Measurements from ENCODE around the gene LAT.
"Not testable (repeated sequence)": the region's sequence is repeated elsewhere in the genome, so short reads cannot be mapped to it uniquely, and the experiment has no call there.

Gene LAT

DNA sequence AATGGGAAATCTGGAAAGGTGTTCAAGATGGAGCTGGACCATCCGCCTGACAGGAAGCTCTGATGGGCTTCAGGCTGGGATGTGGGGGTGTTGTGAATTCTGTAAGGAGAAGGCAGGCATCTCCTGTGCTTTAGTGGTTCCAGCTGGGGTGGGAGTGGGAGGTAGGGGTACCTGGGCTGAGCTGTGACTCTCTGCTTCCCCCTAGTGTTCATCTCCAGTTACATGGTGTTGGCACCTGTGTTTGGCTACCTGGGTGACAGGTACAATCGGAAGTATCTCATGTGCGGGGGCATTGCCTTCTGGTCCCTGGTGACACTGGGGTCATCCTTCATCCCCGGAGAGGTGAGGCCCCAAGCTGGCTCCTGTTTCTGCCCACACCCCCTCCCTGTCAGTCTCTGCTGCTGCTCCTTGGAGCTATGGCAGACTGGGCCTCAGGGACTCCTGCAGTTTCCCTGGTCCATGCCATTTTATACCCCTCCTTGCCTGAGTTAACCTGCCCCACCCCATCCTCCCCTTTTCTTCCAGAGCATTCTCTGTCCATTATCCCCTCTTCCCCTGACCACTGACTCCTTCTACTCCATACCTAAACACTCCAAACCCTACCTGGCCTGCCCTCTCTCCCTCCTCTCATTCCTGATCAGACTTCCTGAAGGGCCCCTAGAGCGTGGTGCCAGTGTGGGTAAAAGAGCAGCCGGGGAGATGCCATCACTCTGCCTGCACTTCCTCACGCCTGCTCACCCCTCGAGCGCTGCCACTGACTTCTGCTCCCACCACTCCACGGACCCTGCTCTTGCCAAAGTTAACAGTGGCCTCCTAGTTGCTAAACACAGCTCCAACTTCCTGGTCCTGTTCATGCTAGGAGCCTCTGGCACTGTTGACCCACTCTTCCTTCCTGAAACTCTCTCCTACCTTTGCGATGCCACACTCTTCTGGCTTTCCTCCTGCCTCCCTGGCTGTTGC, 6.9 kb upstream of the LAT start:
- DNase-seq, result no peak

DNA sequence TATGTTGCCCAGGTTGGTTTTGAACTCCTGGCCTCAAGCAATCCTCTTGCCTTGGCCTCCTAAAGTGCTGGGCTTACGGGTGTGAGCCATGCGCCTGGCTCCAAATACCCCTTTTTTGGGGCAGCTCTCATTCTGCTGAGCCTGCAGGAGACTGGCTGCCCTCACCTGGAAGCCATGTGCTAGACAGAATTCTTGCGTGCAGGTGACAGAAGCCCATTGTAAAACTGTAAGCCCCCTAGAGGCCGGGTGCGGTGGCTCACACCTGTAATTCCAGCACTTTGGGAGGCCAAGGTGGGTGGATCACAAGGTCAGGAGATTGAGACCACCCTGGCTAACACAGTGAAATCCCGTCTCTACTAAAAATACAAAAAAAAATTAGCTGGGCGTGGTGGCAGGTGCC, 4.5 kb upstream of the LAT start:
- DNase-seq, result not testable (repeated sequence)

DNA sequence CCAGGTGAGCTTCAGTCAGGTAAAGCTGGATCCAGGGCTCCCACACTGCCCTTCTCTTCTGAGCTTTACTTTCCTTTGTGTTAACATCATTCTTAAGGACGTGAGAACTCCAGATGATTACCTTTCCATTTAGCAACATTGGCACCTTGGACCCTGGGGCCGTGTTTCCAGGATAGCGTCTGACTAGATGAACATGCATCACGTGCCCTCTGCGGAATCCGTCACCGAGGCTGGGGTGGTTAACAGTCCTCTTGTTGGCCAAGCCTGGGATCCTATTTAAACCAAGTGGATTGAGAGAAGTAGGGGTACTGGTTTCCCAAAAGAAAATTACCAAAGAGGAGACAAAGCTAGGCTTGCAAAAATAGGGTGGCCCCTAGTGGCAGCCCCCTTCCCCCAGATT, 3.9 kb upstream of the LAT start:
- DNase-seq, result no peak

DNA sequence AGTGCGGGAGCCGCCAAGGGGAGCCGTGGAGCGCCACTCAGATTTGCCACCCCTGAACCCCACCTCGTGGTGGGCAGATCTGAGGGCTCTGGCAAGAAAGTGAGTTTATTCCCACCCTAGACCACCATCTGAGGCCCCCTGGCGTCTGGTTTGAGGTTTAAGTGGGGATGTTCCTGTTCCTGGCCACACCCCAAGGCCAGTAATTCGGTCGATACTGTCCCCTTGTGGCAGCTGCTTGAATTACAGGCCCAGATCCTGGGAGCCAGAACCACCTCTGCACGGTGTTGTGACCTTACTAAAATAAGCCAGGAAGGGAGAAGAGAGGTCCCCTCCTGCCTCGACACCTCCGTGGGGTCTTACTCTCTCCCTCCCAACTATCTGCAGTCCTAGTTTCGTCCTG, 3.3 kb upstream of the LAT start:
- peak in 1 of 5 experiments; percentile 35 for DNase-seq

DNA sequence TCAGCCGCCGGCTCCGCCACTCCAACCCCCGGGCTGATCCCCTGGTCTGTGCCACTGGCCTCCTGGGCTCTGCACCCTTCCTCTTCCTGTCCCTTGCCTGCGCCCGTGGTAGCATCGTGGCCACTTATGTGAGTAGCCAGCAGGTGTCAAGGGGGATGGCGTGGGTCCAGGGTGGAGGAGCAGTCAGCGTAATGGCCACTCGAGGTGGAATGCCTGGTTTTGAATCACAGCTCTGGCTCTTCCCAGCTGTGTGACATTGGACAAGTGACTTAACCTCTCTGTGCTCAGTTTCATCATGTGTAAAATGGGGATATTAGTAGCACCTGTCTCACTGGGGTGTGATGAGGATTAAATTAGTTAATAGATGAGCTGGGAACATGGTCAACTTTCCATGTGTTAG, 2.4 kb upstream of the LAT start:
- no peak for DNase-seq

DNA sequence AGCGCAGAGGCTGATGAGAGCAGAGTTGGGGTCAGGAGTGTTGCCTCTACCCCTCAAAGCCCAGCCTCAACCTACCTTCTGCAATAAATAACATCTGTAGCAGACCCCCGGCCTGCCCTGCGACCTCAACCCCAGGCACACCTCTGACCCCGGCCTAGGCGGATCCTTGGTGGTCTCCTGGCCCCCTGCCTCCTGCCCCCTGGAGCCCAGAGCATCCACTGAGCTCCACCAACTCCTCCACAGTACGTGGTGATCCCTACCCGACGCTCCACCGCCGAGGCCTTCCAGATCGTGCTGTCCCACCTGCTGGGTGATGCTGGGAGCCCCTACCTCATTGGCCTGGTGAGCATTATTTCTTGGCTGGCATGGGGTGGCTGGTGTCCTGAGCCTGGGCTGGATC, 1.9 kb upstream of the LAT start:
- no peak for DNase-seq

DNA sequence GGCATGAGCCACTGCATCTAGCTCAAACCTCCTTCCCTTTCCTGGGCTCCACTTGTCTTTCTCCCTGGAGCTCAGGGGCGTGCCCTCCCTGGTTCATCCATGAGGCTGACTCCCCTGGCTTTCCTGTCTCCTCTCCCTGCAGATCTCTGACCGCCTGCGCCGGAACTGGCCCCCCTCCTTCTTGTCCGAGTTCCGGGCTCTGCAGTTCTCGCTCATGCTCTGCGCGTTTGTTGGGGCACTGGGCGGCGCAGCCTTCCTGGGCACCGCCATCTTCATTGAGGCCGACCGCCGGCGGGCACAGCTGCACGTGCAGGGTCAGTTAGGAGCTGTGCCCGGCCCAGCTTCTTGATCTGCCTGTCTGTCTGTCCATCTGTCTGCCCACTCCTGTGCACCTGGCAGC, 1.2 kb upstream of the LAT start:
- no peak for DNase-seq

DNA sequence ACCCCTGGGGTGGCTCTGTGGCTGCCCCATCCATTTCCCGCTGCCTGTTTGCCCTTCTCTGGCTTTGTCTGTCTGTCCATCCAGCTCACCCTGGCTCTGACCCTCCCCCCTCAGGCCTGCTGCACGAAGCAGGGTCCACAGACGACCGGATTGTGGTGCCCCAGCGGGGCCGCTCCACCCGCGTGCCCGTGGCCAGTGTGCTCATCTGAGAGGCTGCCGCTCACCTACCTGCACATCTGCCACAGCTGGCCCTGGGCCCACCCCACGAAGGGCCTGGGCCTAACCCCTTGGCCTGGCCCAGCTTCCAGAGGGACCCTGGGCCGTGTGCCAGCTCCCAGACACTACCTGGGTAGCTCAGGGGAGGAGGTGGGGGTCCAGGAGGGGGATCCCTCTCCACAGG, 761 bp upstream of the LAT start:
- DNase-seq, result no peak

DNA sequence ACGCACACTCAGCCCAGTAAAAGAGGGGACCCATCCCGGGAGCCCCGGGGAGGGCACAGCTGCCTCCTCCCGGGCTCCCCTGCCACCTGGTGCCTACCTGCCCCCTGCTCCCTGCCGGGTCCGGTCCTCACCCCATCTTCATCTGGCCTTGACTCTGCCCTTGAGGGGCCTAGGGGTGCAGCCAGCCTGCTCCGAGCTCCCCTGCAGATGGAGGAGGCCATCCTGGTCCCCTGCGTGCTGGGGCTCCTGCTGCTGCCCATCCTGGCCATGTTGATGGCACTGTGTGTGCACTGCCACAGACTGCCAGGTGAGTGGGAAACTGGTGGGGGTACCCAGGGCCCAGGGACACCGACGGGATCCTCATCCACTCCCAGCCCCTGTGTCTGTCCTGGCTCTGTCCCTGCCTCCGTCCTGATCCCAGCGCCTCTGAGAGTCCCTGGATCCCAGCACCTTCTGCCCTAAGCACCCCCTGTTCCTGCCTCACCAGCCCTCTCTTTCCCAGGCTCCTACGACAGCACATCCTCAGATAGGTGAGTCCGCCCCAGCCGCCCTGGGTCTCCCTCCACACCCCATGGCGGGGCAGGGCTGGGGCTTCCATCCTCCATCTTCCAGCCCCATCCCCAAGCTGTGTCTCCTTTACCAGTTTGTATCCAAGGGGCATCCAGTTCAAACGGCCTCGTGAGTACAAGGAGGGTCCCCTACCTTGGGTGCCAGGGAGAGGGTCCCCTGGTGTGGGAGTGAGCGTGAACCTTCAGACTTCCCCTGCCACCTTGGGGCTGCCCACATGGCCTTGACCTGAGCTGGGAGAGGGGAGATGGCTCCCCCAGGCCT, 574 bp downstream of the LAT start:
- peak in 1 of 5 experiments; percentile 51 for DNase-seq

DNA sequence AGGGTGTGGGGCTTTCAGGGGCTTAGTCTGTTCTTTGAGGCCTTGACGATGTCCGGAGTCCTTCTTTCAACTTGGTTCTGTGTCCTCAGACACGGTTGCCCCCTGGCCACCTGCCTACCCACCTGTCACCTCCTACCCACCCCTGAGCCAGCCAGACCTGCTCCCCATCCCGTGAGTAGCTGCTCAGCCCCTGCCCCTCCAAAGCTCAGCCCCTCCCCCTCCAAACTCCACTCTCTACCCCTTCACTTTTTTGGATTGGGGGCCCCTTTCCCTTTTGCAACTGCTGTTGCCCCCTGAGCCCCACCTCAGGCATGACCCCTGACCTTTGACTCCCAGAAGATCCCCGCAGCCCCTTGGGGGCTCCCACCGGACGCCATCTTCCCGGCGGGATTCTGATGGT, 1.2 kb downstream of the LAT start:
- no peak for DNase-seq

DNA sequence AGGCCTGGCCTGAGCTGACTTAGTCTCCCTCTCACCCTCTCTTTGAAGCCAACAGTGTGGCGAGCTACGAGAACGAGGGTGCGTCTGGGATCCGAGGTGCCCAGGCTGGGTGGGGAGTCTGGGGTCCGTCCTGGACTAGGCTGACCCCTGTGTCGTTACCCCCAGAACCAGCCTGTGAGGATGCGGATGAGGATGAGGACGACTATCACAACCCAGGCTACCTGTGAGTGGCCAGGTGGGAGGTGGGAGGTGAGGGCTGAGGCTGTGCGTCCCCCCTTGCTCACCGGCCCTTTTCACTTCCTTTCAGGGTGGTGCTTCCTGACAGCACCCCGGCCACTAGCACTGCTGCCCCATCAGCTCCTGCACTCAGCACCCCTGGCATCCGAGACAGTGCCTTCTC, 1.6 kb downstream of the LAT start:
- DNase-seq, result peak in 1 of 5 experiments; percentile 38

DNA sequence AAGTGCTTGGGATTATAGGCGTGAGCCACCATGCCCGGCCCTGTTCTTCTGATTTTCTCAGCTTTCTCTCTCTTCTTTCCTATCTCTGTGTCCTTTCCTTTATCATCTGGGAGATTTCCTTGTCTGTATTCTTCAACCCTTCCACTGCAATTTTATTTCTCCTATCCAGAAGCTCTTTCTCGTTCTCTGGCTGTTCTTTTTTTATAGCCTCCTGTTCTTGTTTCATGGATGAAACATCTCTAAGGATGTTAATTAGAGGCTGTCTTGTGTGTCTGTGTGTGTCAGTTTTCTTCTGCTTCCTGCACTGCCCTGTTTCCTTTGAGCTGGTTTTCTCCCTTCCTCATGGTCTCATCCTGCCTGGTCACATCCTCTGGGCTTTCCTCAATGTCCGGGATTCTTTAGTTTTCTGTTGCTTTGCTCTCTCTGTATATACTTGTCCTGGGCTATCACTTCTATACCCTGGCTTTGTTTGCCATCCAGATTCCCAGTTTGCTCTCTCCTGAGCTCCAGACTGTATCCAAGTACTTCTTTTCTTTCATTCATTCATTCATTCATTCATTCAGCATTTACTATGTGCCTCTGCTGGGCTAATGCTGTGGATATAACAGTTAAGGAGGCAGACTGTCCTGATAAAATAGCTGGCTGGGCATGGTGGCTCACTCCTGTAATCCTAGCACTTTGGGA, 2.5 kb downstream of the LAT start:
- no peak for DNase-seq

DNA sequence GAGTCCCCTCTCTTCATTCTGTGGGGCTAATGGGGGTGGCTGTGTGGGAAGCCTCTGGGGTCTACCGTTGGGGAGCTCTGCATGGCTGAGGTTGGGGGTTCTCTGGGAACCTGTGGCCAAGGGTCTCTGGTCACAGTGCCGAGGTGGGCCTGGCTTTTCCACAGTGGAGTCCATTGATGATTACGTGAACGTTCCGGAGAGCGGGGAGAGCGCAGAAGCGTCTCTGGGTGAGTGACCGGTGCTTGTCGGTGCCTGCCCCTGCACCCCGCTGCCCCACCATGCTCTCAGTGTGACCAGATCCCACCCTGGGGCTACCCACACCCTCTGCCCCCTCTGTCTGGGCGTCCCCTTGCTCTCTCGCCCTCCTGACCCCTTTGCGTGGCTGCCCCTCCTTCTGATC, 4.5 kb downstream of the LAT start:
- no peak for DNase-seq

DNA sequence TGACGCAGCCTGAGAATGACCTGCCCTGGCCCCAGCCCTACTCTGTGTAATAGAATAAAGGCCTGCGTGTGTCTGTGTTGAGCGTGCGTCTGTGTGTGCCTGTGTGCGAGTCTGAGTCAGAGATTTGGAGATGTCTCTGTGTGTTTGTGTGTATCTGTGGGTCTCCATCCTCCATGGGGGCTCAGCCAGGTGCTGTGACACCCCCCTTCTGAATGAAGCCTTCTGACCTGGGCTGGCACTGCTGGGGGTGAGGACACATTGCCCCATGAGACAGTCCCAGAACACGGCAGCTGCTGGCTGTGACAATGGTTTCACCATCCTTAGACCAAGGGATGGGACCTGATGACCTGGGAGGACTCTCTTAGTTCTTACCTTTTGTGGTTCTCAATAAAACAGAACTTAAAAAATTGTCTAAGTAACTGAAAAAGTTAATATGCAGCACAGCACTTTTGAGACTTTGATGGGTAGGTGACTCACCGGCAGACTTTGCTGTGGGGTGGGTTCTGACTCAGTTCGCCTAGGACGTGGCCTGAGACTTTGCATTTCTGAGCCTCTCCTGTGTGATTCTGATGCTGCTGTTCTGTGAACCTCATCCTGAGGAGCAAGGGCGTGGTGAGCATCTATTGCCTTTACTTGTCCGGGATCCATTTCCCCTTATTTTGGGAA, 5.7 kb downstream of the LAT start:
- DNase-seq, result peak in 2 of 5 experiments; percentile 51 to 81

DNA sequence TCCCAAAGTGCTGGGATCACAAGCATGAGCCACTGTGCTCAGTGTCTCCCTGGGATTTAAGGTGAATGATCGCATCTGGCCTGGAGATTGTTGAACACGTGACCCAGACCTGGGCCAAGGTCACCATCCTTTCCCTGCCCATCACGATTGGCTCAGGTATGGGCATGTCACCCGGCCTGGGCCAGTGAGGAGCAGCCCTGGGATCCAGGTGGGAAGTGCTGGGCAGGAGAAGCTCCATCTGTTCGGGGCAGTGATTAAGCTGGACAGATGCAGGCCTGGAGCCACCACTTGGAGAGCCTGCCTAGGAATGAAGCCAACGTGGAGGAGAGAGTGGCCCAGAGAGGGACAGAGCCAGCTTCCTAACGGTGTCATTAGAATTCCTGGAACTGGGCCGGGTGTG, 6.8 kb downstream of the LAT start:
- DNase-seq, result no peak

DNA sequence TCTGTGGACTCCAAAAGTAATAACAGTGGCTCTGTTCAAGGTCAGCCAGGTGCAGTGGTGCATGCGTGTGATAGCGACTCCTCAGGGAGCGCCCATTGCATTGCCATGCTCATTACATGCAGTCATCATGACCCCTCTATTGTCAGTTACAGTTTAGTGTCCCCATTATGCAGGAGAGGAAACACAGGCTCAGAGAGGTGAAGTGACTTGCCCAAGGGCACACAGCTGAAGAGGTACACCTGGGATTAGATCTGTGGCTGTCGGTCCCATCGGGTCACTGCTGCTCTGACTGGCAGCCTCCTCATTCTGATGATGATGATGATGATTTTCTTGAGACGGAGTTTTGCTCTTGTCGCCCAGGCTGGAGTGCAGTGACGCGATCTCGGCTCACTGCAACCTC, 7.6 kb downstream of the LAT start:
- DNase-seq, result no peak

DNA sequence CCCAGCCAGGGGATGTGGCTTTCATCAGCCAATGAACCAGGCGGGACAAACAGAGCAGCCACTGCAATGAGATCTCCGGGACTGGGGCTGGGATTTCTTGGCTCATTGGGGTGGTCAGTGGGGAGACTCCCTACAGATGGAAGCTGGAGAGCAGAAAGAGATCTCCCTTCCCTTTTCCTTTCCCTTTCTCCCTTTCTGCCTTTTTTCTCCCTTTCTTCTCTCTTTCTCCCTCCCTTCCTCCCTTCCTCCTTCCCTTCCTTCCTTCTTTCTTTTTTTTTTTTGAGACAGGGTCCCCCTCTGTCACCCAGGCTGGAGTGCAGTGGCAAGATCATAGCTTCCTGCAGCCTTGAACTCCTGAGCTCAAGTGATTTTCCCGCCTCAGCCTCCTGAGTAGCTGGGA, 14.0 kb downstream of the LAT start:
- no peak for DNase-seq

DNA sequence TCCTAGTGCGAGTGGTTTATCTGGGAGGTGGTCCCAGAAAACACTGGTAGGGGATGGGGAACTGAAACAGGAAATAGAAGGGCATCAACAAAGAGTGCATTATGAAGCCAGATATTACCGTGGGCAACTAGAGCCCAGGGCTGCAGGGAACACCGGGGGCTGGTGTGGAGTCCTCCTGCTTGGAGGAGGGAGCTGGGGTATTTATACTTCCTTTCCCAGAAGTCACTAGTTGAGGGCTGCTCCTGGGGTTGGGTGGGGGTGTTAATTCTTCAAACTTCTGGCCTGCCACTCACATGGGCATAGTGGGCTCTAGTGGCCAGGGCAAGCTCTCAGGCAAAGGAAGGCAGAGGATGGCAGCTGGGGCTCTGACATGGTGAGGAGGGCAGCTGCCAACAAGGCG, 14.7 kb downstream of the LAT start:
- no peak for DNase-seq

DNA sequence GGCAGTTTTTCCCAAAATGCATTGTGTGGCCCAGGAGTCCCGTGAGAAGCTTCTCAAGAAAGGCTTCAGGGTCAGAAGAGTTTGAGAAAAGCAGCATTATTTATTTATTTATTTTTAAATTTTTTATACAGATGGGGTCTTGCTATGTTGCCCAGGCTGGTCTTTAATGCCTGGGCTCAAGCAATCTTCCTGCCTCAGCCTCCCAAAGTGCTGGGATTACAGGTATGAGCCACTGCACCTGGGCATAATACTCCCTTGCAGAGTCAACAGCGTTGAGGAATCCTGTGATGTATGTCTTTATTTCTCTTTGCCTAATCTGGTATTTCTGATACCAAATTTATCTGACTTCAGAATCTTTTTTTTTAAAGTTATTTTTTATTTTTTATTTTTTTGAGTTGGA, 15.2 kb downstream of the LAT start:
- no peak for DNase-seq

DNA sequence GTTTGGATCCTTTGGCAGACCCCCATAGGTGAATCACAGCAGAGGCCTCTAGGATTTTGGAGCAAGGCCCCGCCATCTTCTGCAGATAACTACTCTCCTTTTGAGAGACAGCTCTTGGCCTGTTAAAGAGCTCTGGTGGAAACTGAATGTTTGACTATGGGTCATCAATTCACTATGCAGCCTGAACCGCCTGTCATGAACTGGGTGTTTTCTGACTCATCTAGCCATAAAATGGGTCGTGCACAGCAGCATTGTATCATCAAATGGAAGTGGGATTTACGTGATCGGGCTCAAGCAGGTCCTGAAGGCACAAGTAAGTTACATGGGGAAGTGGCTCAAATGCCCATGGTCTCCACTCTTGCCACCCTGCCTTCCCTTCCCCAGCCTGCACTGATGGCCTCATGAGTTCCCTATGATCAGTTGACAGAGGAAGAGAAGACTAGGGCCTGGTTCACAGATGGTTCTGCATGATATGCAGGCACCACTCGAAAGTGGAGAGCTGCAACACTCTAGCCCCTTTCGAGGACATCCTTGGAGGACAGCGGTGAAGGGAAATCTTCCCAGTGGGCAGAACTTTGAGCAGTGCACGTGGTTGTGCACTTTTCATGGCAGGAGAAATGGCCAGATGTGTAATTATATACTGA, 19.8 kb downstream of the LAT start:
- DNase-seq, result not testable (repeated sequence)

DNA sequence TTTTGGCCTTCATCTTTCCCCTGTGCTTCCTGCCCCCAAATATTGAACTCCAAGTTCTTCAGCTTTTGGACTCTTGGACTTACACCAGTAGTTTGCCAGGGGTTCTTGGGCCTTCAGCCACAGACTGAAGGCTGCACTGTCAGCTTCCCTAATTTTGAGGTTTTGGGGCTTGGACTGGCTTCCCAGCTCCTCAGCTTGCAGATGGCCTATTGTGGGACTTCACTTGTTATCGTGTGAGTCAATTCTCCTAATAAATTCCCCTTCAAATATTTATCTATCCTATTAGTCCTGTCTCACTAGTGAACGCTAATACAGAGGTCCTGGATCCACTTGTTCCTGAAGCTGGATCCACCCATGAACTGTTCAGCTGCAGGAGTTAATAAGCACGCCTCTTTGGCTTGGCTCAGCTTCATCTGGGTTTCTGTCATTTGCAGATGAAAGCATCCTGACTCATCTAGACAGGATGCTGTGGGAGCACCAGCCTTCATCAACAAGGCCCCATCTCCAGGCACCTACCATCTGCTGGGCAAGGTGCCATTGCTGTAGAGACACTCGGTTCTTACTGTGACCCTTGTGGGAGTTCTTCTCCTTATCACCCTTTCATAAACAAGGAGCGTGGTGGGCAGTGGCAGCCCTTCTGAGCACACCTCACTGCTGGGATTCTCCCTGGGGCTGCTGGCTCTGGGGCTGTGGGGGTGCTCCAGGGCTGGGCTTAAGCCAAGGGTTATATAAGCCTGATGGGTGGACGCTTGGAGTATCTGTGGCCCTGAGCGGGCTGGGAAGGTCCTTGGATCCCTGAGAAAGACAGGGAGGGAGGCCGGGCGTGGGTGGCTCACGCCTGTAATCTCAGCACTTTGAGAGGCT, 23.1 kb downstream of the LAT start:
- peak in 4 of 5 experiments; percentile 40 to 96 (median 52) for DNase-seq
